H1 (cell line): ENCODE measurements around the gene PDE1A. TPM values are rescaled to one million over a fixed set of nuclear protein-coding genes. Genes with fewer than 3 reads are reported as not detected.

Source experiments
- CTCF ChIA-PET: fragments of 300-600 bp; sonication (Branson Sonifier 250); formaldehyde crosslinking; loops from one replicate; lab custom pipeline; 2021; ENCODE audit not compliant: partially characterized antibody; lab: Charles Lee
- POLR2A ChIA-PET: fragments of 300-600 bp; sonication (Branson Sonifier 250); formaldehyde crosslinking; loops from one replicate; lab custom pipeline; 2021; ENCODE audit warnings: inconsistent platforms; ENCODE audit not compliant: partially characterized antibody; lab: Charles Lee
- DNase-seq, 2 experiments: peaks; one replicate each; pipeline versions ENCODE4 v3.0.0 to v3.0.0-alpha.2; 2010 to 2022; ENCODE audit warnings: low spot score in 2 of 2, low read depth in 1 of 2, mixed read lengths in 1 of 2
- FAIRE-seq: peaks from 2 replicates; lab custom pipeline; 2011; peaks lifted over from hg19 to GRCh38; lab: Jason Lieb, UNC
- H2AFZ ChIP-seq: 2 replicates; pipeline ENCODE4 v1.8.1; 2012; ENCODE audit warnings: low read length, inconsistent platforms
- H2AK5ac ChIP-seq: 2 replicates; pipeline ENCODE4 v1.6.1; 2013; ENCODE audit warnings: low read depth, low read length
- H2BK120ac ChIP-seq: replicated peaks from 2 replicates; pipeline ENCODE3; 2013; ENCODE audit warnings: low read depth, low read length, inconsistent platforms
- H2BK12ac ChIP-seq: 2 replicates; pipeline ENCODE4 v1.6.1; 2013; ENCODE audit warnings: low read depth, low read length
- H2BK15ac ChIP-seq: 2 replicates; pipeline ENCODE4 v1.6.1; 2013; ENCODE audit warnings: low read length
- H2BK20ac ChIP-seq: 2 replicates; pipeline ENCODE4 v1.6.1; 2013; ENCODE audit warnings: low read length
- H2BK5ac ChIP-seq: 2 replicates; pipeline ENCODE4 v1.6.1; 2013; ENCODE audit warnings: low read depth, low read length
- H3K14ac ChIP-seq: 2 replicates; pipeline ENCODE4 v1.6.1; 2013; ENCODE audit warnings: inconsistent platforms; ENCODE audit not compliant: insufficient read length
- H3K18ac ChIP-seq: 2 replicates; pipeline ENCODE4 v1.6.1; 2013; ENCODE audit warnings: low read length; ENCODE audit errors: extremely low read depth
- H3K23ac ChIP-seq: 2 replicates; pipeline ENCODE4 v1.6.1; 2013; ENCODE audit warnings: inconsistent platforms; ENCODE audit not compliant: insufficient read length
- H3K23me2 ChIP-seq: 2 replicates; pipeline ENCODE4 v1.6.1; 2013; ENCODE audit warnings: low read depth, low read length
- H3K27ac ChIP-seq: 2 replicates; pipeline ENCODE4 v1.6.1; 2011; ENCODE audit warnings: low read depth, low read length, inconsistent platforms
- H3K27me3 ChIP-seq, 4 experiments: replicated peaks in 1 of 4; 1 replicate in 1 of 4; 2 replicates in 3 of 4; pipeline versions ENCODE4 v1.6.1 to v1.8.1; 2011 to 2013; ENCODE audit warnings: low read length in 3 of 4, mild to moderate bottlenecking in 3 of 4, inconsistent platforms in 2 of 4, mixed read lengths in 2 of 4, moderate library complexity in 1 of 4; ENCODE audit not compliant: control insufficient read depth in 3 of 4, insufficient read depth in 3 of 4; ENCODE audit errors: extremely low read depth in 1 of 4
- H3K36me3 ChIP-seq, 4 experiments: 2 replicates each; pipeline versions ENCODE4 v1.6.1 to v1.8.1; 2011 to 2013; ENCODE audit warnings: mild to moderate bottlenecking in 4 of 4, low read length in 3 of 4, moderate library complexity in 2 of 4, control low read depth in 1 of 4, inconsistent platforms in 1 of 4; ENCODE audit not compliant: insufficient read depth in 4 of 4, control insufficient read depth in 2 of 4
- H3K4ac ChIP-seq: replicated peaks from 2 replicates; pipeline ENCODE3; 2013; ENCODE audit warnings: low read length, low read depth, mixed read lengths, inconsistent platforms; ENCODE audit not compliant: insufficient read length
- H3K4me1 ChIP-seq, 4 experiments: replicated peaks in 1 of 4; 1 replicate in 1 of 4; 2 replicates in 3 of 4; pipeline versions ENCODE4 v1.6.1 to v1.8.1; 2011 to 2013; ENCODE audit warnings: low read length in 3 of 4, inconsistent platforms in 2 of 4, mixed read lengths in 1 of 4; ENCODE audit not compliant: insufficient read depth in 4 of 4, control insufficient read depth in 3 of 4
- H3K4me2 ChIP-seq, 2 experiments: 2 replicates each; pipeline versions ENCODE4 v1.6.1 to v1.8.1; 2011 to 2013; ENCODE audit warnings: low read depth in 2 of 2, low read length in 2 of 2, control low read depth in 1 of 2, inconsistent platforms in 1 of 2, mild to moderate bottlenecking in 1 of 2; ENCODE audit not compliant: insufficient read depth in 1 of 2
- H3K4me3 ChIP-seq, 4 experiments: fragments of 200-600, 300-600 bp in 1 of 4; sonication (generic), shearing (Covaris generic), sonication (Bioruptor Twin) in 1 of 4; 2 replicates each; pipeline versions ENCODE4 v1.5.1 to v1.8.1; 2011 to 2016; ENCODE audit warnings: low read length in 4 of 4, low read depth in 3 of 4, control low read depth in 2 of 4, inconsistent platforms in 2 of 4, mild to moderate bottlenecking in 2 of 4, mixed read lengths in 1 of 4, moderate library complexity in 1 of 4; ENCODE audit not compliant: insufficient read depth in 2 of 4; ENCODE audit errors: extremely low read depth in 1 of 4
- H3K56ac ChIP-seq: replicated peaks from 2 replicates; pipeline ENCODE3; 2013; ENCODE audit warnings: low read depth, mild to moderate bottlenecking, mixed read lengths, low read length, inconsistent platforms; ENCODE audit not compliant: insufficient read length
- H3K79me1 ChIP-seq: 2 replicates; pipeline ENCODE4 v1.6.1; 2013; ENCODE audit warnings: low read depth, low read length, control low read depth
- H3K79me2 ChIP-seq, 2 experiments: 2 replicates each; pipeline versions ENCODE4 v1.6.1 to v1.8.1; 2012 to 2013; ENCODE audit warnings: low read length in 2 of 2, mild to moderate bottlenecking in 2 of 2, inconsistent platforms in 1 of 2; ENCODE audit not compliant: insufficient read depth in 2 of 2, control insufficient read depth in 1 of 2
- H3K9ac ChIP-seq, 4 experiments: replicated peaks in 1 of 4; 1 replicate in 1 of 4; 2 replicates in 3 of 4; pipeline versions ENCODE4 v1.6.1 to v1.8.1; 2011 to 2013; ENCODE audit warnings: low read depth in 3 of 4, low read length in 3 of 4, control low read depth in 2 of 4, mild to moderate bottlenecking in 2 of 4, moderate library complexity in 2 of 4, inconsistent platforms in 1 of 4; ENCODE audit errors: extremely low read depth in 1 of 4
- H3K9me3 ChIP-seq, 2 experiments: 2 replicates each; pipeline versions ENCODE4 v1.6.1 to v1.8.1; 2012 to 2013; ENCODE audit warnings: mild to moderate bottlenecking in 2 of 2, moderate library complexity in 2 of 2, control low read depth in 1 of 2, inconsistent platforms in 1 of 2, low read depth in 1 of 2, low read length in 1 of 2, mixed read lengths in 1 of 2; ENCODE audit not compliant: insufficient read depth in 2 of 2
- H4K20me1 ChIP-seq, 2 experiments: replicated peaks in 1 of 2; 2 replicates each; pipeline versions ENCODE3 to v1.8.1; 2011 to 2013; ENCODE audit warnings: inconsistent platforms in 2 of 2, low read length in 2 of 2, mild to moderate bottlenecking in 1 of 2; ENCODE audit not compliant: insufficient read depth in 2 of 2, control insufficient read depth in 1 of 2
- H4K5ac ChIP-seq: 2 replicates; pipeline ENCODE4 v1.6.1; 2013; ENCODE audit warnings: low read length, low read depth, mixed read lengths, inconsistent platforms; ENCODE audit not compliant: insufficient read length
- H4K8ac ChIP-seq: 2 replicates; pipeline ENCODE4 v1.8.0; 2013; ENCODE audit warnings: mild to moderate bottlenecking, moderate library complexity, low read length, inconsistent platforms; ENCODE audit not compliant: insufficient read depth; ENCODE audit errors: extremely low read depth
- H4K91ac ChIP-seq: replicated peaks from 2 replicates; pipeline ENCODE3; 2013; ENCODE audit warnings: low read length, mixed read lengths, inconsistent platforms; ENCODE audit not compliant: insufficient read length
- BCL11A ChIP-seq, 2 experiments: IDR thresholded peaks; one replicate each; pipeline ENCODE4 v1.6.1; 2011; ENCODE audit warnings: low read depth in 2 of 2, low read length in 2 of 2, mild to moderate bottlenecking in 2 of 2
- HDAC2 ChIP-seq, 2 experiments: fragments of 300-600 bp in 1 of 2; sonication (generic) in 1 of 2; IDR thresholded peaks; 2 replicates each; pipeline ENCODE4 v1.6.1; 2011 to 2012; ENCODE audit warnings: low read depth in 2 of 2, low read length in 2 of 2, mild to moderate bottlenecking in 2 of 2, moderate library complexity in 2 of 2, borderline replicate concordance in 1 of 2, inconsistent platforms in 1 of 2
- NRF1 ChIP-seq: IDR thresholded peaks from 2 replicates; pipeline ENCODE4 v1.6.1; 2011; ENCODE audit warnings: mild to moderate bottlenecking, low read depth, low read length, improper control_type of control experiment
- SP1 ChIP-seq: IDR thresholded peaks from 2 replicates; pipeline ENCODE4 v1.6.1; 2011; ENCODE audit warnings: low read depth, low read length
- SRF ChIP-seq: IDR thresholded peaks from 2 replicates; pipeline ENCODE4 v1.6.1; 2011; ENCODE audit warnings: mild to moderate bottlenecking, low read depth, low read length, moderate library complexity
- TEAD4 ChIP-seq: IDR thresholded peaks from 2 replicates; pipeline ENCODE4 v1.6.1; 2012; ENCODE audit warnings: low read depth, low read length, inconsistent platforms, mixed read lengths
- WGBS, 2 experiments: shearing (Covaris generic) in 1 of 2; methylation state at CpG; one replicate each; pipeline versions ENCODE4 v1.1.6 to v1.1.7; 2013 to 2015; ENCODE audit warnings: low lambda C conversion rate in 2 of 2, mixed read lengths in 2 of 2, inconsistent platforms in 1 of 2, low coverage in 1 of 2, missing lambda C conversion rate in 1 of 2; ENCODE audit not compliant: insufficient replicate concordance in 2 of 2, insufficient coverage in 1 of 2, insufficient read length in 1 of 2; ENCODE audit errors: extremely low coverage in 1 of 2, missing lambda C conversion rate in 1 of 2; 5-methylcytosine and 5-hydroxymethylcytosine counted together
- polyA plus RNA-seq, 7 experiments: library from polyadenylated mRNA; depleted of rRNA in 3 of 7; stranded (reverse) in 5 of 7; unstranded in 2 of 7; fragments of >200 nt in 5 of 7; fragments of 200-250 nt in 2 of 7; gene quantifications; 1 replicate in 5 of 7; 2 replicates in 1 of 7; 4 replicates in 1 of 7; pipeline versions ENCODE4 v1.2.1 to v1.2.3, GENCODE V29; 2011 to 2013; ENCODE audit warnings: missing spikeins in 2 of 7, mixed read lengths in 2 of 7
- total RNA-seq: library from RNA; stranded (reverse); fragmentation: NEBNext Ultra II Directional; extraction: Animal tissue kit (Norgen Biotek cat#: 25700); gene quantifications from 2 replicates; pipeline ENCODE4 v1.2.1, GENCODE V29; 2021

PDE1A gene
- total and polyA plus RNA-seq, 2 of the 8 experiments (the other 6 are each of a cell fraction or from before 2014, with no cell fraction given) = 0.34 TPM; not detected in 1

- Histone ChIP-seq H3K56ac (no peak overlapping the region), H3K27me3 (no peaks in the 10 kb centered on the region), H2BK12ac (no peak overlapping the region), H3K9me3 (no peaks in the 10 kb centered on the region), H3K4ac (no peak overlapping the region), H3K79me2 (no peaks in the 10 kb centered on the region), H4K8ac (no peak overlapping the region), H3K27ac (no peak overlapping the region), H3K9ac (no peak overlapping the region), H3K23ac (no peak overlapping the region), H3K4me2 (no peak overlapping the region), H2BK120ac (no peak overlapping the region), H2BK5ac (no peak overlapping the region), H3K4me1 (no peaks in the 10 kb centered on the region), H2AK5ac (no peak overlapping the region), H3K18ac (no peak overlapping the region), H3K36me3 (no peaks in the 10 kb centered on the region), H4K5ac (no peak overlapping the region), H3K4me3 (no peak overlapping the region), H4K91ac (no peak overlapping the region), H2BK15ac (no peak overlapping the region), H3K23me2 (no peaks in the 10 kb centered on the region; the same call in 1 of the 2 replicates), H3K14ac (no peak overlapping the region), H2BK20ac (no peak overlapping the region), H3K79me1 (no peaks in the 10 kb centered on the region), H4K20me1 (no peaks in the 10 kb centered on the region), H2AFZ (no peak overlapping the region)
- TF ChIP-seq SRF = no peak
- no peak for TF ChIP-seq SP1
- TF ChIP-seq HDAC2 (IDR thresholded peaks at IDR 0.05; ENCODE audit: borderline replicate concordance in 1 of 2, low read depth in 2 of 2, low read length in 2 of 2) = no peak
- no peak for TF ChIP-seq BCL11A (IDR thresholded peaks at IDR 0.05; ENCODE audit: low read depth in 2 of 2, low read length in 2 of 2)
- no peak for TF ChIP-seq TEAD4
- TF ChIP-seq NRF1 = no peak
- DNase-seq (no peak), FAIRE-seq (no peak)
- POLR2A ChIA-PET = no interaction called here
- WGBS, 2 experiments = 93% methylated on average over 1 of the region's 1 CpG; no CpG with 5 or more reads in 1 of the 2 experiments
- CTCF ChIA-PET = interaction anchor here (1.0 kb wide), 1 partner anchor 40 kb away, joined by 3 read pairs; no protein-coding TSS in a partner anchor
Measured at GRCh38 chr2:182117196-182117595, 309.6 kb downstream of the PDE1A start.
